Stimulated activated CD4-positive, alpha-beta T cell treated with anti-CD3 and anti-CD28 coated beads, TNF-alpha, amount 100 ng/mL, for 48 hours (primary cell): ENCODE data around the gene STON2.
"Not testable (repeated sequence)": the region's sequence is repeated elsewhere in the genome, so short reads cannot be mapped to it uniquely, and the experiment has no call there.

ENCODE experiments used
- DNase-seq, 3 donors: peaks; one replicate each; pipeline ENCODE4 v3.0.0-alpha.2; 2020; ENCODE audit warnings: low read depth in 3 of 3

The STON2 gene

DNA sequence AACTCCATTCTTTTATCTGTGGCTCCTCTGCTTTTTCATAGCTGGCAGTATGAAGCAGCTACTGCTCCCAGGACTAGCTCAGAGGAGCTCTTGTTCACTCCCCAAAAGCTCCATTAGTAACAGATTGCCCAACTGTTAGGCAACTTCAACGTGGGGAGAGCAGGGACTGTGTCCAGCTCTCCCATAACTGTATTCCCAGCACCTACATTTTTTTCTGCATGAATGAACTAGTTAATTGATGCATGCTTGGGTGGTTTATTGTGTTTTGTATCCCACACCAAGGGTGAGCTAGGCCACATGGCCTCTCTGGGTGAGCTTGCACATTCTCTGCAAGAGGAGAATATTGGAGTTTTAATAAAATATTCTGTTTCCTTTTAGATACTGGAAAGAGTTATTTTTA, 15.2 kb downstream of the STON2 start:
- DNase-seq = no peak

DNA sequence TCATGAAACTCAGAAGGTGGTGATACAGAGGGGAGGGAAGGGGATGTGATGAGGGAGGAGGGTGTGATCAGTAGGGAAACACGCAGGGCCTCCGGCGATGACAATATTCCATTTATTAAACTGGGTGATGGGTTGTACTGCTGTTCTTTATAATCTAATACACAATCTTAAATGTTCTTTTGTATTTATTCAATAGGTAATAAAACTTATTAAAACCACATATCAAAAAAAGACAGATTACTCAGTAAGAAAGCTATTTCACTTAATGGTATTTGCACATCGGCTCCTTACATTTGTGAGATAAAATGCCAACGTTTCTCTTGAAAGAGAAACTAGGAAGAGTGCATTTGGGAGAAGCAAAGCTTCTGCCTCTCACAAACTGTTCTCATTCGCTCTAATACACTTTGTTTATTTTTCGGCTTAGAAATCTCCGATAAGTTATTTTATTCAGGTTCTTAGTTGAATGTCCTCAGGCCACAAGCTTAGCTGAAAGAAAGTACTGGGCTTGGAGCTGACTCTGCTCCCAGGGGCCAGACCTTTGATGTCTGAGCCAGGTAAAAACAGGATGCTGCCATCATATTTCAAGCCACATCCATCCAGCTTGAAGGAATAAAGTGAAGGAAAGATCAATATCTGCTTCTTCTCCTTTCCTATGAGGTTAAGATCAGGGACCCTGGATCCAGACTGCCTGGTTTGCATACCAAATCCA, 17.5 kb downstream of the STON2 start:
- no peak for DNase-seq

DNA sequence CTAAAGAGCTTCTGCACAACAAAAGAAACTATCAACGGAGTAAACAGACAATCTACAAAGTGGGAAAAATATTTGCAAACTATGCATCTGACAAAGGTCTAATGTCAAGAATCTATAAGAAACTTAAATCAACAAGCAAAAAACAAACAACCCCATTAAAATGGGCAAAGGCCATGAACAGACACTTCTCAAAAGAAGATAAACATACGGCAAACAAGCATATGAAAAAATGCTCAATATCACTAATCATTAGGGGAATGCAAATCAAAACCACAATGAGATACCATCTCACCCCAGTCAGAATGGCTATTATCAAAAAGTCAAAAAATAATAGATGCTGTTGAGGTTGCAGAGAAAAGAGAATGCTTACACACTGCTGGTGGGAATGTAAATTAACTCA, 20.1 kb downstream of the STON2 start:
- not testable (repeated sequence) for DNase-seq

DNA sequence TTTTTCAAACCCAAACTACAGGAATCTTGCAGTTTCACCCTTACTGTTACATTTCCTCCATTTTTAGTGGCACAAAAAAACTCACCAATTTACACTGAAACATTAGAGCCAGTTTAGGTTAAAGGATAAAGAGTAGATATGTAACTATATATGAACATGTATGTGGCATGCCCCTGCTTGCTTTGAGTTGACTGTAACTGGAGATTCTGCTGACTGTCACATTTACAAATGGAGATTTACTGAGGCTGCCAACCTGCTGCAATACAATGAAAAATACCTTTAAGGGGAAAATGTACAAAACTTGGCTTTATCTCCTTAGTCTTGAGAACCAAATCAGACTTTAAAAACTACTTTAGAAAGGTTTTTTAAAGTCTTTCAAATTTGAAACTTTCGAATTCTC, 28.3 kb downstream of the STON2 start:
- no peak for DNase-seq

DNA sequence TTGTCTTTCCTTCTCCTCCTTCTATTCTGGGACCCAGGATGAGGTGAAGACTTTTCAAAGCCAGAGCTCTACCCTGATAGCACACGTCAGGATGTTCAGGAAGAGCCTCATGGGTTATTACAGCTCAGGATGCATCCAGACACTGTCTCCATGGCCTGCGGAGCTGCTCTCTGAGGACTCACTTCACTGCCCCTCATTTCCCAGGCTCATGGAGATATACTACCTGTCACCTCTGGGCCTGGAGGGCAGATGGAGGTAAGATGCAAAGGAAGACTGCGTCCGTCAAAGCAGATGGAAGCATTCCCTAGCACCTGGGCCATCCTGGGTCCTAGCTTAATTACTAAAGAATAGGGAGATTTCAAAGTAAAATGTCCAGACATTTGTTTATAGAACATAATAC, 32.6 kb downstream of the STON2 start:
- DNase-seq = no peak

DNA sequence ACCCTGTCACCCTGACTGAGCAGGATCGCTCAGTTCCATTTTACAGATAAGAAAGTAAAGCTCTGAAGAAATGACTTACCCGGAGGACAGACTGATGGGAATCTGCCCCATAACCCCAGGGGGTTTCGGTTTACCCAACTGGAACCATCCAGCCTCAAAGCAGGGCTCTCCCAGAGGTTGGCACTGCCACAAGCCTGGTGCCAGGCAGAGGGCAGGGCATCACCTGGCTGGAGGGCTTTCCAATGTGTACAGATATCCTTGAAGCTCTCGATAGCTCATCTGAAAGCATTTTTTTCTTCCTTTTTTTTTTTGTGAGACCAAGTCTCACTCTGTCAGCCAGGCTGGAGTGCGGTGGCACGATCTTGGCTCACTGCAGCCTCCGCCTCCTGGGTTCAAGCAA, 33.2 kb downstream of the STON2 start:
- DNase-seq = no peak

DNA sequence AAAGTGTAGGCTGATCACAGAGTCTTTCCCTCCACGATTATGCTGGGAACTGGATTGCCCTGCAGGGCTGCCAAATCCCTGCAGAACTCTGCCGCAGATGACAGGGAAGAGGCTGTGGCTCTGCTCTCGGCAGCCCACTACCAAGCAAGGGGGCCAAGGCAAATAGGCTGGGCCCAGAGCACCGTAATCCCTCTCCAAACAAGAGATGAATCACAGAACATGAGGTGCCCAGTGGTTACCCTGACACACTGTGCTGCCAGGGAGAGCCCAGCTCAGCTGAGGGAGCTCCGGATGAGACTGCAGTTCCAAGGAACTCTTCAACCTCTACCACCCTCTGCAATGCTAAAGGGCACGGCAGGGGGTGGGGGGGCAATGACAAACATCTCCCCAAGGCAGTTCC, 33.9 kb downstream of the STON2 start:
- DNase-seq = no peak

DNA sequence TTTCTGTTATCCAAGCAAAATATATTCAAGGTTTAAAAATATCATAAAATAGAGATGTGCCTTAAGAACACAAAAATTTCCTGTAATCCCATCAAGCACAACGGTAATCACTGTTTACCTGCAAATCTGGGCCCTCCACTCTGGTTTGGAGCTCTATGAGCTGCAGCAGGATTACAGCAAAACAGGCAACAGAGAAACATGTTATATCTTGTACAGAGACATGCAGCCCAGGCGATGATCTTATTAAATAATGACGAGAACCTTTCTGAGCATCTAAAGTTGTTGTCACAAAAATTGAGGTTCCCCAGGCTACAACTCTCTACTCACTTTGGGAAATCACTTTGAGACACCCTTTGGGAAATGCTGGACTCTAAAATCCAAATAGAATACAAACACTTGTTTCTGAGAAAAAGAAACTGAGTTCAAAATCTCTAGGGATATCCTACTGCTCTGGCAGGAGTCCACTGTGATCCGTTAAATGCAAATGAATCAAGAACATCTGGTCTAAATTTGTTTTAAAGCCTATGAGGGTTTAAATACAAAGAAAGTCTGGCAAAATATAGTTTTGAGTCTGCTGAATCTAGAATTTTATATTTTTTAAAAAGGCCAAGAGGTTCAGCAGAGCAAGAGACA, 36.3 kb downstream of the STON2 start:
- no peak for DNase-seq

DNA sequence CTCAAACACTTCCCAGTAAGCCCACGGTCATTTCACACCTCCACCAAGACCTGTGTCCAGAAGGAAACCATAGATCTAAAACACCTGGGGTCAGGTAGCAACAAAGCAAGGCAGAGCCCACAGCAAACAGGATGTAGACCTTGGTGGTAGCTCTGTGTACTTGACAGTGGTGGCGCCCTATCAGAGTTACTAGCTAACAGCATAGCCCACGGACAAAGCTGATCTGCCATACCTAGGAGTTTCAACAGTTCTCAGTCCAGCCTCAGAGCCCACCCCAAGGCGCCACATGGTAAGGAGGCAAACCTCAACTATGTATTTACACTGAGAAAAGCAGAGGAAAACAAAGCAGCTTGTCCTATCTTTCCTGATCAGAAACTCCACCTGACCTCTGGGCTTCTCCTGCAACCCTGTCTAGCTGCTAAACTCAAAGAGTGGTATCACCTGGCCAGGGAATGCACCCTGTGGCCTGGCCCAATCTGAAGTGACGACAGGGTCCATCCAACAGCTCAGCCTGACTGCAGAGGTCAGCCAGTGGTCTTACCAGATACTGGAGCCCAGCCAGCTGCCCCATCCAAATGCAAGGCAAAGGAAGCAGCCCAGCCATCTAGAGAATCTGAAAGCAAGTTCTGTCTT, 46.3 kb downstream of the STON2 start:
- DNase-seq = no peak

DNA sequence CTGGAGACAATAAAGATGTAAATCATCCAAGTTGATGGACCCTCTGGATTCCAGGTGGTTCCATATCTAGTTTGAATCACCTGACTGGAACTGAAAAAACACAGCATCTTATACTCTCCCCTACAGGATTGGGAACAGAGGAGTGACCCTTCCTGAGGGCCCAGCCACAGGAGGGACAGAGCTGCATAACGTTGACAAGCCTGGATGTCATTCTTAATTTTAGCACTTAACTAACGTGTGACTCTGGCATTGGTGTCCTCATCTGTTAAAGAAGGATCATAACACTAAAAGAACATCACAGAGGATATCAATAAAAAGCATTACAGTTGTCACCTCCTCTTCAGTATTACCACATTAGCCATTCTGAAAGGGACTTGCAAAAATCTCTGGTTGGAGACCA, 47.7 kb downstream of the STON2 start:
- no peak for DNase-seq

DNA sequence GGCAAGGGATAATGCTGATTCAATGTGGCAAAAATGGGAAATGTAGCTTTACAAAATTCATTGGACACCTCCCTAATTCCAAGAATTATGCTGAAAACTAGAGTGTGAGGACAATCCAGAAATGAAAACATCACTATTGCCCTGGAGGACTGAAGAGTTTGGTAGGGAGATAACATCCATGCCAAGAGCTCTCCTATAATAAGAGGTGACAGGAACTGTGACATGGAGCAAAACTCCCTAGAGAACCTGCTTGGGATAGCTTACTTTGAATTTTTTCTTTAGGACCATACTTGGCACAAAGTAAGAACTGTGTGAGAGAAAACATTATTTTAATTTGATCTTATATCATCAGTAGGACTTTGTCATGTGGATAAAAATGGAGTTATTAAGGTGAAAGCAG, 48.9 kb downstream of the STON2 start:
- no peak for DNase-seq

DNA sequence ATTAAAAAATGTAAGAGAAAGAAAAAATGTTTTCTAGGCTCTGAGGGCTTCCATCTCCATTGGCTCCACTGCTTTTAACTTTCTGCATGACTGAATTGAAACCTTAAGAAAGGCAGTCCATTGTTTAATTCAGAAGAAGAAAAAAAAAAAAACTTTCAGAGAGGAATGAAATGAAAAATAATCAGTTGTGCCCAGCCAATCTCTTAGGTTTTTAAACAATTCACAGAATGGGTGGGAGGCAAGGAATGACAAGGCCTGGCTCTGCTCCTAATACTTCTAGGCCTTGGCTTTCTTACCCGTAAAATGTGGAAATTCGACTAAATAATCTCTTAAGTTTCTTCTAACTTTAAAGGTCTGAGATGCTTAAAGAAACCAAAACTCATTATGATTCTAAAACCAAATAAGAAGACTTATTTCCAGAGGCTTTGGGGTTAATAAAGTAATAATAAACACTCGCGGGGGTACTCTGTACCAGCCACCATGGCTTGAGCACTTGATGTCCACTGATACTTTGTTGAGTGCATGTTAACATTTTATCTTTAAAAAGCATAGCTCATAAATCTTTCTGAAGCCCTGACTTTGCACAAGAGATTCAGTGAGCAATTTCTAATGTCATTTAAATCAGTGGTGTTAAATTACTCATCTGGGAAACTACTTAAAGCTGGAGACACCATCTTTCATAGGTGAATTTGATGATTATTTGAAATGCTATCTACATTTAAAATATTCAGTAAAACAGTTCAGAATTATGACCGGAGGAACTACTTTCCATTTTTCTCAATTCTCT, 49.6 kb downstream of the STON2 start:
- DNase-seq = no peak

DNA sequence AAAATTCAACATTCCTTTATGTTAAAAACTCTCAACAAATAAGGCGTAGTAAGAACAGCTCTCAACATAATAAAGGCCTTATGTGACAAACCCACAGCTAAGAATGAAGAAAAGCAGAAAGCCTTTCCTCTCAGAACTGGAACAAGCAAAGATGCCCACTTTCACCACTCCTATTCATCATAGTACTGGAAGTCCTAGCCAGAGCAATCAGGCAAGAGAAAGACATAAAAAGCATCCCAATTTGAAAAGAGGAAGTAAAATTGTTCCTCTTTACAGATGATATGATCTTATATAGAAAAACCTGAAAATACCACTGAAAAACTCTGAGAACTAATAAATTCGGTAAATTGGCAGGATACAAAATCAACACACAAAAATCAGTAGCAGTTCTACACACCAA, 52.1 kb downstream of the STON2 start:
- DNase-seq = no peak

DNA sequence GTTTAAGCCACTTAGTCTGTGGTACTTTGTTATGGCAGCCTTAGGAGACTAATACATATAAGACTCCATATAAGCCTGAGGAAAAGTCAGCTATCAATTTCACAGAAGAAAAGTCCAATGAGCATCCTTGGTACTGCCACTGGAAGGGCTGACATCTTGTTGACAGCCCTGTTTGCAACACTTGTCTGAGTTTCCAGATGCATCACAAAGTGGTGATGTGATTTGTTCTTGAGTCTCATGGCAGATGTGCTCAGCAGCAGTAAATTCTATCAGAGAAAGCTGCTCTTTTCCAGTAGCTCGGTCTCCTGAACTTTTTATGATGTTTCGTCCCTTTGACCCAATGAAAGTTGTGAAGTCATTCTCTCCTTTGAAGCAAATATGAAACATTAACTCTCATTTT, 54.3 kb downstream of the STON2 start:
- no peak for DNase-seq

DNA sequence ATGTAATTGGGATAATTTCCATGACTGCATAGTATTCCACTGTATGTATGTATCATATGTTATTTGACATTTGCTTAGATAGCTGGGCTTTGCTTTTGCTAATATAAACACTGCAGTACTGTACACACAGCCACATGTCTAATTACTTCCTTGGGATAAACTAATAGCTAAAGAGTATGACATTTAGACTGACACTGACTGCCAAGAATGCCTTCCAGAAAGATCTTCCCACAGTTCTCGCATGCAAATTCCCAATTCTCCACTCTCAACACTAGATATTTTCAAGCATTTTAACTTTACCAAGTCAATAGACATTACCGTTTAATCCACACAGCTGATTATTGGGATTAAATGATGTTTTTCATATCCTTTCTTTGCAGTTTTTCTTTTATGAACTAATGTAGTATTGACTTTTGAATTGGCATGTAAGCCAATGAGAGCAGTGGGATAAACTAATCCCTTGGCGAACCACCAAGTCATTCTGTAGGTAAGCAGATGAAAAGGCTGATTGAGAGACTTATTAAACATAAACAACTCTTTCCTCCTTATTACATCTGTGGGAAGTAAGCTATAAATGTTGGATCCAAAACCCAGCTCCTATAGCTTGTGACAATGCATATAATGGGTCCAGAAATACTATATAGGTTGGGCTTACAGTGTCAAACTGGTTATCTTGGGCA, 55.5 kb downstream of the STON2 start:
- DNase-seq = no peak

DNA sequence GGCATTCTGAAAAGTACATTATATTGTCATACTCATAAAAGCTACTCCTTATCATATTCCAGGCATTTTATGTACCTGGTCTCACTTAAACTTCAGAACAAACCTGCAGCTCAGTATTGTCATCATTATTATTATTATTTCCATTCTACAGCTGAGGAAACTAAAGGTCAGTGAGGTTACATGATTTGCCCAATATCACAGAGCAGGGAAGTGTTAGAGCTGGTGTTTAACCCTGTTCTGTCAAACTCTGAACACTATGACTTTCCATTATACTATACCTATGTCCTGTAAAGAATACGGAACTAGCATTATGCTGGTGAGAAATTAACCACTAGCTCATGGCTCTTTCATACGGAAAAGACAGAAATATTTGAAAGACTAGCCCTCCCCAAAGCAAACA, 56.4 kb downstream of the STON2 start:
- DNase-seq = no peak

DNA sequence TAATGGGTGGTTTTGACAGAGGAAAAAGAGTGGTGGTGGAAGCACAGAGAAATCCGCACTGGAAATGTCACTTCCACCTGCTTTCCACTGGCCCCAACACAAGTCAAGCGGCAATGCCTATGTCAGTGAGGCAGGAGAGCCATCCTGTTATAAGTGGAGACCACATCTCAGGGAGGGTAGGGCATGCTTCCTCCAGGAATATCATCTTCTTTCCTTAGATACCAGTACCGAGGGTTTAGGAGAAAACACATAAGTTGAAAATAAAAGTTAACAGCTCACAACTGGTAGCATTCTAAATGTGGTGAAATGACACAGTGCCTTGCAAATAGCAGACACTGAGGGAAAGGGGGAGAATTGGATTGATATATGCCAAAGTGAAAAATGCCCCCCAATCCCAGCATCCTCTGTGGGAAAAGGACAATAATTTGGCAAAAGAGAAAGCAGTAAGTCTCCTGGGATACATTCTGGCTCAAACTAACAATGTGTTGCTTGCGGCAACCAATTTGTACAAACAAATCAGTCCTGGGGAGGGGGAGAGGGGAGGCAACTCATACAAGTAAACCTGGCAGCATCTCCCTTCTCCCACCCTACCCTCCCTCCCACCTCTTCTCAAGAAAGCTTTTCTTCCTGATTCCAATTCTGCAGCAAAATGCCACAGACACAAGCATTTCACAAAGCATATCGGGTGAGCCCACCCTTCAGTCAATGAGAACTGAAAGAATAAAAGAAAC, 57.1 kb downstream of the STON2 start:
- no peak for DNase-seq

DNA sequence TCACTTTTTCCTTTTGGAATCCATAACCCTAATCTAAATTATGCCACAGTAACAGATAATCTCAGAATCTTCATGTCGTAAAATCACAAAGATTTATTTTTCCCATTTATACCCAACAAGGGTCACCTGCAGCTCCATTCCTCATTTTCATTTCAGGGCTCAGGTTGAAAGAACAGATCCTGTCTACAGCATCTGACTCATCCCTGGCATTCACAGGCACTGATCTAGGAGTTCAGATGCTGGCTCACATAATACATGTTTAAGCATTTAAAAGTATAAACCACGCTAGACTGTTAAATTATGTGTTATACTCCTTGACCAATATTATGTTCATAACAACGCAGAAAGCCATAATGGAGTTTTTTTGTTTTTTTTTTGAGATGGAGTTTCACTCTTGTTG, 58.3 kb downstream of the STON2 start:
- no peak for DNase-seq

DNA sequence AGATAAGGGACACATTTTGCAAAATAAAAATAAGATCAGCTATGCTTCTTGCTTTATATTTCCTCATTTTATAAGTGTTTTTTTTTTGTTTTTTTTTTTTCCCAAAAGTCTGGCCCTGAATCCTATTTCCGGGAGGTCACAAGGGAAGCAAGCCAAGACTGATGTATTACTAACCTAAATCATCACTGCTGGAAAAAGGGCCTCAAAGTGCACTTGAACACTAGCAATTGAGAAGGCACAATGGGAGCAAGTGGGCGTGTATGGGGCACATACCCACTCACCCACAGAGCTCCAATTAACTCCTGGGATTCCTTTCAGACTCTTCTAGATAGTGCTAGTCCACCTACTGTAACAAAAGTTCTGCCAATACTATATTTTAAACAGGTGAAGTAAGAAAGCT, 58.8 kb downstream of the STON2 start:
- DNase-seq = no peak

DNA sequence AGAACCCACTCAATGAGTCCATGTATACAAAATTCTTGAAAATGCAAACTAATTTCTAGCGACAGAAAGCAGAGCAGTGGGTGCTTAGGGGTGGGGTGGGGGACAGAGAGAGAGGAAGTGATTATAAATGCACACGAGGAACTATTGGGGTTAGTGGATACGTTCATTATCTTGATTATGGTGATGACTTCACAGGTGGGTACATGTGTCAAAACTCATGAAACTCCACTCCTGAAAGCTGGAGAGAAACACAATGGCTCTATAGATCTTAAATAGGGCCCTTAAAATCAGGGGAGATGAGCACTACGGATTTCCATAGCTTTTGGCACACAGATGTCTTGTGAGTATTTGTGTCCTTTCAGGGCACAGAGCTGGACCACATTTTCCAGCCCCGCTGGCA, 59.9 kb downstream of the STON2 start:
- DNase-seq = no peak

DNA sequence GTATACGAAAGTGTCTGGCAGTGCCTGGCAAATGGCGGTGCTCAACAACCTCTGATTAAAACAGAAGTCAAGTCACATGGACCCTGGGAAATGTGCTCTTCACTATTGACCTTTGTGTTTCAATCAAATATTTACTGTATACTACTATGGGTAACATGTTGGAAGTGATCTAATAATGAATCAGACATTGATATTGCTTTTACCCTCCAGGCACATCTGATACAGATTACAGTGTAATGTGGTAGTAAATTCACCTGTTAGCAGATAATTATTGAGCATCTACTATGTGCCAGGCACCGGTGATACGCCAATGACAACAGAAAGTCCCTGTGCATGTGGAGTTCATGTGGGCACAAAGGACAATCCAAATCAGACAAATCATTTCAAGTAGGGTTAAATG, 63.1 kb downstream of the STON2 start:
- no peak for DNase-seq
